Lower leg skin (tissue), 3 donors: Measurements from ENCODE around the gene SLC27A2.

Experiments
- CTCF ChIP-seq, 3 donors: fragments of 450-650 bp; IDR thresholded peaks; one replicate each; pipeline ENCODE4 v1.5.1; 2016; ENCODE audit warnings: antibody characterized with exemption in 3 of 3, mild to moderate bottlenecking in 3 of 3, moderate library complexity in 2 of 3
- POLR2A ChIP-seq, 2 donors: fragments of 450-650 bp; IDR thresholded peaks; one replicate each; pipeline ENCODE4 v1.6.1; 2016 to 2017; ENCODE audit warnings: antibody characterized with exemption in 2 of 2, mild to moderate bottlenecking in 1 of 2, moderate library complexity in 1 of 2

GRCh38 chr15:50164458-50164857 lies 17.5 kb upstream of the SLC27A2 start:
- TF ChIP-seq CTCF (IDR thresholded peaks at IDR 0.05) (no peak), POLR2A (IDR thresholded peaks at IDR 0.05) (no peak)
